SU-DHL-6 (cell line): ENCODE data around the gene SKA2.

Experiments used
- H2AFZ ChIP-seq: fragments of 200-600 bp; sonication (generic); 2 replicates; pipeline ENCODE4 v1.6.1; 2014; ENCODE audit warnings: low read depth, mild to moderate bottlenecking, moderate library complexity, mixed read lengths, antibody characterized with exemption, low read length; ENCODE audit not compliant: severe bottlenecking
- H3F3A ChIP-seq: fragments of 200-600 bp; shearing (Covaris generic); 2 replicates; pipeline ENCODE4 v1.6.0; 2016; ENCODE audit warnings: antibody characterized with exemption, mild to moderate bottlenecking; ENCODE audit not compliant: insufficient read depth
- H3K27ac ChIP-seq: fragments of 200-600 bp; sonication (generic); 2 replicates; pipeline ENCODE4 v1.5.1; 2016; ENCODE audit warnings: low read depth, mild to moderate bottlenecking, low read length, moderate library complexity, mixed read lengths
- H3K27me3 ChIP-seq: fragments of 200-600 bp; sonication (generic), shearing (Covaris generic); 2 replicates; pipeline ENCODE4 v1.6.0; 2014; ENCODE audit warnings: mild to moderate bottlenecking, low read length
- H3K36me3 ChIP-seq: fragments of 200-600 bp; sonication (generic); 2 replicates; pipeline ENCODE4 v1.6.1; 2014; ENCODE audit warnings: mild to moderate bottlenecking, low read length, mixed read lengths
- H3K4me2 ChIP-seq: fragments of 300-600, 200-600 bp; shearing (Covaris generic), sonication (generic); 2 replicates; pipeline ENCODE4 v1.6.0; 2014; ENCODE audit warnings: low read length, low read depth, mild to moderate bottlenecking; ENCODE audit not compliant: poor library complexity, severe bottlenecking
- H3K4me3 ChIP-seq: fragments of 200-600 bp; sonication (generic); 2 replicates; pipeline ENCODE4 v1.5.1; 2014; ENCODE audit warnings: antibody characterized with exemption, low read length, mild to moderate bottlenecking, mixed read lengths; ENCODE audit not compliant: insufficient read depth, poor library complexity, severe bottlenecking
- H3K79me2 ChIP-seq: fragments of 200-600 bp; sonication (generic); 2 replicates; pipeline ENCODE4 v1.6.1; 2014; ENCODE audit warnings: mild to moderate bottlenecking, low read length, moderate library complexity; ENCODE audit not compliant: insufficient read depth
- H3K9ac ChIP-seq: fragments of 200-600 bp; sonication (generic); 2 replicates; pipeline ENCODE4 v1.7.0; 2014; ENCODE audit warnings: mild to moderate bottlenecking, low read length
- H3K9me2 ChIP-seq: fragments of 200-600 bp; sonication (generic); replicated peaks from 2 replicates; pipeline ENCODE4 v1.6.1; 2014; ENCODE audit warnings: low read length; ENCODE audit not compliant: insufficient read depth
- H3K9me3 ChIP-seq: fragments of 200-600 bp; sonication (generic); 2 replicates; pipeline ENCODE4 v1.6.1; 2014; ENCODE audit warnings: low read length, mixed read lengths; ENCODE audit not compliant: insufficient read depth
- H4K20me1 ChIP-seq: fragments of 200-600 bp; sonication (generic); 2 replicates; pipeline ENCODE4 v1.6.1; 2014; ENCODE audit warnings: low read depth, mild to moderate bottlenecking, antibody characterized with exemption, low read length, moderate library complexity, mixed read lengths
- EZH2phosphoT487 ChIP-seq: fragments of 200-600 bp; sonication (generic), shearing (Covaris generic); conservative IDR thresholded peaks from 2 replicates; pipeline ENCODE4 v1.6.1; 2018; ENCODE audit warnings: mild to moderate bottlenecking, antibody characterized with exemption, low read length, moderate library complexity, mixed read lengths
- TF ChIP-seq, protein P1 (sequence below): fragments of 200-600 bp; sonication (generic); IDR thresholded peaks from one replicate; pipeline ENCODE4 v1.5.1; 2017; ENCODE audit warnings: antibody characterized with exemption, mild to moderate bottlenecking, low read length, moderate library complexity; ENCODE audit not compliant: insufficient read depth, poor library complexity, severe bottlenecking

SKA2 gene

GRCh38 chr17:59152925-59153324 lies 2.1 kb downstream of the SKA2 start:
- H3K9me2 ChIP-seq = no peaks in the 10 kb centered on the region

DNA sequence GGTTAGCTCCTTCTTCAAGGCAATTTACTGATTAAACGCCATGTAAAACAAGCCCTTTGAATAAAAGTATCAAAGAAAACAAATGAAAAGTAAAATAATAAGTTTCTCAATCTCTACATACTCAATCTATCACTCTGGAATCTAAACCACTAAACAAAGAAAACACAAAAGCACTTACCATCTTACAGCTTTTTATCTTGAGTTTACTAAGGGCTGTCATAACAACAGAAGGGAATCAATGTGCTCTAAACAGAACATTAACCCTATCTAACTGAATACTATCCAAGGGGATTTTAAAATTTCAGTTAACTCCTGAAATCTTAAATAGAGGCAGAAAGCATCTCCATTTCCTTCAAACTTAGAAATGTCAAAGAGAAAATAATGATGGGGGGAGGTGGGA lies 3.4 kb downstream of the SKA2 start:
- peak overlapping the region; percentile 100 for H3K4me2 ChIP-seq
- H3K27me3 ChIP-seq = no peaks in the 10 kb centered on the region
- H4K20me1 ChIP-seq = no peaks in the 10 kb centered on the region; the same call in 1 of the 2 replicates
- peak overlapping the region; percentile 91 for H3K9ac ChIP-seq
- TF ChIP-seq, protein P1, sequence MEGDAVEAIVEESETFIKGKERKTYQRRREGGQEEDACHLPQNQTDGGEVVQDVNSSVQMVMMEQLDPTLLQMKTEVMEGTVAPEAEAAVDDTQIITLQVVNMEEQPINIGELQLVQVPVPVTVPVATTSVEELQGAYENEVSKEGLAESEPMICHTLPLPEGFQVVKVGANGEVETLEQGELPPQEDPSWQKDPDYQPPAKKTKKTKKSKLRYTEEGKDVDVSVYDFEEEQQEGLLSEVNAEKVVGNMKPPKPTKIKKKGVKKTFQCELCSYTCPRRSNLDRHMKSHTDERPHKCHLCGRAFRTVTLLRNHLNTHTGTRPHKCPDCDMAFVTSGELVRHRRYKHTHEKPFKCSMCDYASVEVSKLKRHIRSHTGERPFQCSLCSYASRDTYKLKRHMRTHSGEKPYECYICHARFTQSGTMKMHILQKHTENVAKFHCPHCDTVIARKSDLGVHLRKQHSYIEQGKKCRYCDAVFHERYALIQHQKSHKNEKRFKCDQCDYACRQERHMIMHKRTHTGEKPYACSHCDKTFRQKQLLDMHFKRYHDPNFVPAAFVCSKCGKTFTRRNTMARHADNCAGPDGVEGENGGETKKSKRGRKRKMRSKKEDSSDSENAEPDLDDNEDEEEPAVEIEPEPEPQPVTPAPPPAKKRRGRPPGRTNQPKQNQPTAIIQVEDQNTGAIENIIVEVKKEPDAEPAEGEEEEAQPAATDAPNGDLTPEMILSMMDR = no peak
- no peak for TF ChIP-seq EZH2phosphoT487
- H3F3A ChIP-seq = peaks cover 20% of the 10 kb centered on the region
- H3K79me2 ChIP-seq = peaks cover 91% of the 10 kb centered on the region
- no peak overlapping the region for H2AFZ ChIP-seq
- 0 out of 2 replicates have a peak, but pooled peaks cover 5% of the 10 kb centered on the region for H3K36me3 ChIP-seq
- peak overlapping the region; percentile 91 for H3K4me3 ChIP-seq
- no peaks in the 10 kb centered on the region for H3K9me2 ChIP-seq
- H3K27ac ChIP-seq = peak overlapping the region; percentile 86; the same call in 1 of the 2 replicates
- no peaks in the 10 kb centered on the region for H3K9me3 ChIP-seq

More at GRCh38 chr17:59152925-59153324, 2.1 kb downstream of the SKA2 start:
- H3K27me3 ChIP-seq = no peaks in the 10 kb centered on the region
- H3K36me3 ChIP-seq = 0 out of 2 replicates have a peak, but pooled peaks cover 5% of the 10 kb centered on the region
- peak overlapping the region; percentile 91 for H3K9ac ChIP-seq
- peaks cover 17% of the 10 kb centered on the region for H3F3A ChIP-seq
- no peaks in the 10 kb centered on the region for H3K9me3 ChIP-seq
- peak overlapping the region; percentile 91 for H3K4me3 ChIP-seq
- H4K20me1 ChIP-seq = no peaks in the 10 kb centered on the region; the same call in 1 of the 2 replicates
- no peak overlapping the region for H2AFZ ChIP-seq
- H3K27ac ChIP-seq = peak overlapping the region; percentile 86; the same call in 1 of the 2 replicates
- H3K4me2 ChIP-seq = peak overlapping the region; percentile 100
- peaks cover 91% of the 10 kb centered on the region for H3K79me2 ChIP-seq
- no peak for TF ChIP-seq EZH2phosphoT487
- TF ChIP-seq, protein P1 = no peak

DNA sequence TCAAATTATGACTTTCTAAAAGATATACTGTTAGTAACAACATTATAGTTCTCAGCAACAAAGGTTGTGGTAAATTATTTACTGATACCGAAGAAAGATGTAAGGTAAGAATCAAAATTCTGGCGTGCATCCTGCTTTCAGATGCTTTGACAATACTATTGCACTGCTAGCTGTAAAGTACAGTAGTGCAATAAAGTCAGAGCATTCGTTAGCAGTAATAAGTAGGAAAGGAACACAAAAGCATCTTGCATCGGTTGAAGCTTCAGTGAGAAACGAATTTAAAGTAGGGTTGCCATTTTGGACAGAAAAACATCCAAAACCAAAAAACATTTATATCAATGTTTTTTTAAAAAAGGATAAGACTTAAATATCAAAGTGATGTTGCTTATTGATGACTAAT lies 4.0 kb downstream of the SKA2 start:
- Histone ChIP-seq H2AFZ (no peak overlapping the region), H3K4me3 (peak overlapping the region; percentile 91), H3K9me3 (no peaks in the 10 kb centered on the region), H4K20me1 (peaks cover 2% of the 10 kb centered on the region; the same call in 1 of the 2 replicates), H3K4me2 (peak overlapping the region; percentile 100), H3K36me3 (peaks cover 5% of the 10 kb centered on the region; the same call in 1 of the 2 replicates), H3K27ac (peak overlapping the region; percentile 26; the same call in 1 of the 2 replicates), H3K9ac (peak overlapping the region; percentile 91; the same call in 1 of the 2 replicates), H3F3A (peaks cover 20% of the 10 kb centered on the region), H3K9me2 (no peaks in the 10 kb centered on the region), H3K79me2 (peaks cover 91% of the 10 kb centered on the region), H3K27me3 (no peaks in the 10 kb centered on the region)
- TF ChIP-seq EZH2phosphoT487 = no peak
- TF ChIP-seq, protein P1 = no peak
